IPS-NIHi11 (cell line): ENCODE measurements around the gene ITSN2.
"Not testable (repeated sequence)": the region's sequence is repeated elsewhere in the genome, so short reads cannot be mapped to it uniquely, and the experiment has no call there.

ENCODE experiments used
- DNase-seq: peaks from one replicate; pipeline ENCODE4 v3.0.0; 2012; ENCODE audit warnings: mixed read lengths, low spot score

ITSN2 gene

DNA sequence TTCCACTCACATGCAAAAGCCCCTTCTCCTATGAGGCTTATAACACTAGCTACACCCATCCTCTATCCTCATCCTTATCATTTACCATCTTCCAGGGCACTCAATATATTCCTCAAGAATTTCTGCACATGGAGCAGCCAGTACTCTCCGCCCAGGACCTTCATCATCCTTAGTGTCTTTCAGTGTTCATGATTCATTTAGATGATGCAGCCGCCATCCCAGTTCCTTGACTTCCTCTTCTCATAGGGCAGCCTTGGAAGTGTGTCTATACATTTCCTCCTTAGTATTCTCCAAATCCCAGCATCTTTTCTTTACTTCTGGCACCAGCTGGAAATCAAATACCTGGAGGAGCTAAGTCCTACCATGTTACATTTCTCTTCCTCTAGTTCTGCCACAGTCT lies 3.0 kb upstream of the ITSN2 start:
- no peak for DNase-seq

DNA sequence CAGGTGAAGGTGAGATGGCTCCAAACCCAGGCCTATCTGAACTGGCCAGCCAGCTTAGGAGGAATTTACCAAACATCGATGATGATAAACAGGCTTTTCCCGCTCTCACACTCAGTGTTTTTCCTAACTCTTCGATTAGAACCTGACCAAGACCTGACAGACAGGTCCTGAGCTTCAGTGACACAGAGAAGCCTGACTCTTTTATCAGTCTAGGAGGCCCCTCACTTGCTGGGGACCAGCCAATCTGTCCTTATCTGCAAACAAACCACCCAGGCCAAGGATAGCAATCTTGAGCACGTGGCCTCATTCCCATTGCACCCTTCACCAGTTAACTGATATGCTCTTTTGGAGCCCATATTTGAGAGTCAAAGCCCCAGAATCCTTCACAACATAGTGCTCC lies 1.9 kb upstream of the ITSN2 start:
- DNase-seq, result no peak

DNA sequence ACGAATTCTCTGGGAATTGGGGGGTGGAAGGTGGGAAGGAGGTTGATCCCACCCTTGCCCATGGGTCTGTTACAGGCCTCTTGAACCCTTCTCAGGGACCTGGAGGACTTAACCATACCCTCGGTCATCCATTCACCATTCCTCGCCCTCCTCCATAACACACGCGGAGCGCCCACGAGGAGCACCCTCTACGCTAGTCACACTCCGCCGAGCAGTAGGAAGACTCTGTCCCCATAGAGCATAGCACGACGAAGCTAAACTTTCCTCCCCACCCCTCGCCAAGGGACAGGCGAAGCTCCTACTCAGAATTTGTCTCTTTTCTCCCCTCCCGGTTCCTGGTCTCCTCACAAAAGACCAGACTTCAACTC lies 611 bp upstream of the ITSN2 start:
- DNase-seq, result no peak

DNA sequence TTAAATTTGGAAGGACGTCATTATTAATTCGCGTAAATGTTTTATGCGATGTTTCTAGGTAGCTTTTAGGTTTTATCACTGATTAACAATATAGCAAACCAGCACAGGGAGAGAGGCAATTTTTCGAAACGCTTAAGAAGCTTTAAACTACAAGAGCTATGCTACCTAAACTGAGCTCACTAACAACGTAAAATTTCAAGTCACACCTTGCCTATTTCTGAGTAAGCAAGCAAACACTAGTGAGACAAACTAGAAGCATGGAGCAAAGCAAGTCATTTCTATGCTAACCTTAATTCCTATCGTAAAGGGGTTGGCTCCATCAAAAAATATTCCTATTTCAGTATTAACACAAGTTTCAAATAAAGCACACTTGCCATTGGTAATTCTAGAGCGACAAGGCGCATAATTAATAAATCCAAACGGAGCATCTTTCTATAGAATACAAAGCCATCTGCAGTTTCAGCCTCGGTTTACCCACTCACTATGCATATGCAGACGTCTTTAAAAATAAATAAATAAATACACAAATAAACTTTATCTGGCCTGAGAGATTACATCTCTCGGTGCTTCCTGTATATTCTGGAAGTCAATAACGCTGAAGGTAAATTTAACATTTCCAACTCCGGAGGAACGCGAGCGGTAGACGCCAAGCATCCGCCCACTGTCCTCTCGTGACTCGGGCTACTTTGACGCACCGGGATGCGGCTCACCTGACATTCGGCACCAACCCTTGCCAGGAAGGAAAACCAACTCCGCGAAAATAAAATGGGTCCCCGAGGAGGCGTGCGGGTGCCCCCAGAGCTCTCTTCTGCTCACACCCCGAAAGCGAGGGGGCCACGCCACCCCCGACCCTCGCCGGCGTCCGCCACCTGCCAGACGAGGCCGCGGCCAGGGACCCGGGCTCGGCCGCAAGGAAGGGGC lies 947 bp downstream of the ITSN2 start:
- no peak for DNase-seq

DNA sequence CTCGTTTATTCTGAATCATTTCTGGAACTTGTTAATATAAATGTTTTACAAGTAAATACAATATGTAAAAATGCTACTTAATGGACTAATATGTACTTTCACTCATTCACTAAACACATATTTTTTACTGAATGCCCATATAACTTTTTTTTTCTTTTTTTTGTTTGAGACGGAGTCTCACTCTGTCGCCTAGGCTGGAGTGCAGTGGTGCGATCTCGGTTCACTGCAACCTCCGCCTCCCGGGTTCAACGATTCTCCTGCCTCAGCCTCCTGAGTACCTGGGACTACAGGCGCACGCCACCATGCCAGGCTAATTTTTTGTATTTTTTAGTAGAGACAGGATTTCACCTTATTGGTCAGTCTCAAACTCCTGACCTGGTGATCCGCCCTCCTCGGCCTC lies 2.6 kb downstream of the ITSN2 start:
- not testable (repeated sequence) for DNase-seq

DNA sequence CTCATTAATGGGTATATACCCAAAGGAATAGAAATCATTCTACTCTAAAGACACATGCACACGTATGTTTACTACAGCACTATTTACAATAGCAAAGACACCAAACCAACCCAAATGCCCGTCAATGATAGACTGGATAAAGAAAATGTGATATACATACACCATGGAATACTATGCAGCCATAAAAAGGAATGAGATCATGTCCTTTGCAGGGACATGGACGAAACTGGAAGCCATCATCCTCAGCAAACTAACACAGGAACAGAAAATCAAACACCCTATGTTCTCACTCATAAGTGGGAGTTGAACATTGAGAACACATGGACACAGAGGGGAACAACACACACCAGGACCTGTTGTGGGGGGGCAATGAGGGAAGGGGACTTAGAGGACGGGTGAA lies 3.2 kb downstream of the ITSN2 start:
- DNase-seq, result not testable (repeated sequence)

DNA sequence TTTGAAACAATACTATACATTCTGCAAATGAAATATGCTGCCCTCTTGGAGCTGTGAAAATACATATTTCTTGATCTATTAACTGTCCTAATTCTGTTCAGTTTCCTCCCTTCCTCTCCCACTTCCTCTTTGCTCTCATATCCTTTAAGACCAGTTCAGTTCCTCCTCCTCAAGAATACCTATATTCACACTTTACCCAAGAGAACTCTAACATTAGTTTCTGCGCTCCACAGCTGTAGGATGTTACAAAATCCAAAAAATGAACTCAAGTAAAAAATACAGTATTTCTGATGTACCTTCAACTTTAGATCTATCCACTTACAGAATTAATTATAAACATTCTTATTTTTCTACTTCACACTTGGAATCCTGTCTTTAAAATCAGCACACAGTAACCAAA lies 5.4 kb downstream of the ITSN2 start:
- DNase-seq, result no peak

DNA sequence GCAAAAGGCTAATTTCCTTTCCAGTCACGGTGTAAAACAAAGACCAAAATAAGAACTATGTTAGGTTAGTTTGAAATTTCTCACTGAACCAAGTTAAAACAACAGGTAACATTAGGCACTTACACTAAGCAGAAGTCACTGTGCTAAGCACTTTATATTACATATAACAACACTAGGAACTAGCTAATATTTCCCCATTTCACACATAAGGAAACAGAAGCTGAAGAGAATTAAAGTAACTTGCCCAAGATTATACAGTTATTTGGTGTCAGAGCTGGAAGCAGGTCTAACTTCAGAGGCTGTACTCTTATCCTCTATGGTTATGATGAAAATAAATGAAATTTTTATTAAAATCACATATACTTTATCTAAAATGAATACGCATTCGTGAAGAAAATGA lies 5.9 kb downstream of the ITSN2 start:
- no peak for DNase-seq

DNA sequence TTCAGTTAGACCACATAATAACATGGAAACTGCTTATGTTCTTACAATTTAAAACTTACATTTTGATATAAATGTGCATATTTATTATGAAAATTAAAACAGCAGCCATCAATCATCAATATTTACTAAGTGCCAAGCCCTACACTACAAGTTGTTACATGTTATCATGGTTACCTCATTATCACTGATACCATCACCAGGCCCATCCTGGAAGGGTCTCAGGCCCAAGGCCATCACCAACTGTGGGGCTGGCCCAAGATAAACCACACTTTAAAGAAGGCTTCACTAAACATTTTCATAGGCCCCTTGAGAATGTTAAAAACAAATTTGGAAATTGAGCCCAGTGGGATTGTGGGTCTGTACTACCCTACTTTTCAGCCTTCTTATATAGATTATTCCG lies 6.4 kb downstream of the ITSN2 start:
- no peak for DNase-seq

DNA sequence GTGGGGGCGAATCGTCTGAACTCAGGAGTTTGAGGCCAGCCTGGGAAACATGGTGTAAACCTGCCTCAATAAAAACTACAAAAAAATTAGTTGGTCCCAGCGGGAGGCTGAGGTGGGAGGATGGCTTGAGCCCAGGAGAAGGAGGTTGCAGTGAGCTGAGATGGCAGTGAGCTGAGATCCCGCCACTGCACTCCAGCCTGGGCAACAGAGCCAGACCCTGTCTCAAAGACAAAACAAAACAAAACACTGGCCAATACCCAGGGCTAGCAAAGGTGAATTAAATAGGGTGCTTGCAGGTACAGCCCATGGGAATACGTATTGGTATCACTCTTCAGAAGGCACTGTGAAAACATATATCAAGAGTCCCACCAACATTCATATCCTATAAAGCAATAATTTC lies 7.0 kb downstream of the ITSN2 start:
- no peak for DNase-seq

DNA sequence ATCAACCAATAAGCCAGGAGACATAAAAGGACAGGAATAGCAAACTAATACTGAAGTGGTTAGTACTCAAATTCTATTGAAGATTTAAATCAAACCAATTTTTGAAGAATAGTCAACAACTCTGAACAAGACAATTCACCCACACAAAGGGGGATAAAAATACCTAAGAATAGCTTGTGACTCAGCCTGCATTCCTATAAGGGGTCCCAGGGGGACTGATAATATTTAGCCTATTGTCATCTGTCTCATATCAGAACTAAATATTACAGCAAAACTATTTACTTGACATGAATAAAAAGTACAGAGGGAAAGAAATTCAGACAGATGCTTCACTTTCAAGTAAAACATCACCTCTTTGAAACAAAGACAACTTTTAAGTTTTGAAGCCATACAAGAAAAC lies 7.7 kb downstream of the ITSN2 start:
- no peak for DNase-seq

DNA sequence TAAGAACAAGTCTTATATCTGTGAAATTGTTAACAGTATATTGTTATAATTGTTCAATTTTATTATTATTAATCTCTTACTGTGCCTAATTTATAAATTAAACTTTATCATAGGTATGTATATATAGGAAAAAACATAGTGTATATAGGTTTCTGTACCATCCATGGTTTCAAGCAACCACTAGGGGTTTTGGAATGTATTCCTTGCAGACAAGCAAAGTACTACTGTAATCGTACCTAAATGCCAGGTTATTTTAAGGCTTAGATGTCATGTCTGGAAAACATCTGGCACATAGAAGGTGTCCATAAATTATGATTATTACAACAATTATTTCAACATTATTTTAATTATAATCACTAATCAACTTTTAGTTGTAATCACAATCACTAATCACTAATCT lies 8.4 kb downstream of the ITSN2 start:
- no peak for DNase-seq

DNA sequence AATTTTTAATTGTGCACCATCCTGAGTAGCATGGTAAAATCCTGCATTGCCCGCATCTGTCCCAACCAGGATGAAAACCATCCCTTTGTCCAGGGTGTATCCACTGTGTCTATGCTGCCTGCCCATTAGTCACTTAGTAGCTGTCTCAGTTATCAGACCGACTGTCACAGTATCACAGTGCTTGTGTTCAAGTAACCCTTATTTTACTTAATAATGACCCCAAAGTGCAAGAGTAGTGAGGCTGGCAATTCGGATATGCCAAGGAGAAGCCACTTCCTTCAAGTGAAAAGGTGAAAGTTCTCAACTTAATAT lies 8.8 kb downstream of the ITSN2 start:
- no peak for DNase-seq

DNA sequence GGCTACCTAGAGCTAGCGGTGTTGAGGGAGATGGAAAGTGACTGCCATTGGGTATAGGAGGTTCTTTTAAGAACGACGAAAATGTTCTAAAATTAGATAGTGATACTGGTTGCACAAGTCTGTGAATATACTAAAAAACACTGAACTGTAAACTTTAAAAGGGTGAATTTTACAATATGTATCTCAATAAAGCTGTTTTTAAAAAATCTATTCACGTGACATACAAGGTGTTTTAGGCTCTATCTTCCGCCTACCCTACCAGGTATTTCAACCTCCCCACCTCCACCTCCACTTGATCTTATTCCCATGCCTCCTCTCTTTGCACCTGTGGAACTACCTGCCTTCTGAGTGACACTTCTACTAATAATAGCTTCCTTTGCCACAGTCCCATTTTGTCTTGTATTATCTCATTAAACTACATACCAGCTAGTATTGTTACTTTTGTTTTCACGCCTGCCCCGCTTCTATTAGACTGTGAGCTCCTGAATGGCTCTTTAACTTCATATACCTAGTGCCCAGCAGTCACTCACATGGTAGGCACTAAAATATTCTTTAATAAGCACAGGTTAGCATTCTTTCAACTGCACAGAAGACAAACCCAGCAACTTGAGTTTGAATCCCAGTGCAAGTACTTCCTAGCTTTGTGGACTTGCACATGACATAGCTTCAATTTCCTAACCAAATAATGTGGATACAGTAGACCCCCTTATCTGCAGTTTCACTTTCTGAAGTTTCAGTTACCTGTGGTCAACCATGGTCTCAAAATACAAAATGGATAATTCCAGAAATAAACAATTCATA lies 9.3 kb downstream of the ITSN2 start:
- no peak for DNase-seq

DNA sequence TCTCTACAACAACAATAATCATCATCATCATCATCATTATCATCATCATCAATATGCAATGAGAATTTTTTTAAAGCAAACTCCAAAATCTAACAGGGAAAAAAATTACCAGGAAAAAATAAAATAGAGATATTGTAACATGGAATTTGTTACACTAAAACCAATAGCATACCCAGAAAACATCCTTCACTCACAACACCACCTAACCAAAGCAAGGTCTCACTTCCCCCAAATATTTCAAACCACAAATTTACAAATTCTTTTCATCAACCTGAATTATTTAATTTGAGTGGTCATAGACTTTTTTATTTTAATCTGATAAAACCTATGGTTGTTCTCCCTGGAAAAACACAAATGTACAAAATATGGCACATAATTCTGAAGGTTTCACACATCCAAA lies 11.2 kb downstream of the ITSN2 start:
- no peak for DNase-seq

DNA sequence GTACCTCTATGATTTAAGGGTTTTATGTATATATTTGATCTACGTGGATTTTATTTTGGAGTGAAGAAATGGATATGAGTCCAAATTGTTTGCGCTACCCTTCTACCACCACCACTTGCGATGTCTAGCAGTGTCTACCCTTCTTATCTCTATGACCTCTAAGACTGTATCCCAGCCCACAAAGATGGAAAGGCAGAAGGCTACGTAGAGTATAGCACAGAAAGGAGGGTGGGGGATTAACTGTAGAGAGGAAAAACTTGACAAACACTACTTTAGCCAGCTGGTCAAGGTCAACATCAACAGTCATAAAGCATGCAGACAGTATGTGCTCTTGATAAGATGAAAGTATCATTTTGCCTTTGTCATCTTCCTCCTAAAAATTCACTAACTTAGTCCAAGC lies 14.4 kb downstream of the ITSN2 start:
- no peak for DNase-seq

DNA sequence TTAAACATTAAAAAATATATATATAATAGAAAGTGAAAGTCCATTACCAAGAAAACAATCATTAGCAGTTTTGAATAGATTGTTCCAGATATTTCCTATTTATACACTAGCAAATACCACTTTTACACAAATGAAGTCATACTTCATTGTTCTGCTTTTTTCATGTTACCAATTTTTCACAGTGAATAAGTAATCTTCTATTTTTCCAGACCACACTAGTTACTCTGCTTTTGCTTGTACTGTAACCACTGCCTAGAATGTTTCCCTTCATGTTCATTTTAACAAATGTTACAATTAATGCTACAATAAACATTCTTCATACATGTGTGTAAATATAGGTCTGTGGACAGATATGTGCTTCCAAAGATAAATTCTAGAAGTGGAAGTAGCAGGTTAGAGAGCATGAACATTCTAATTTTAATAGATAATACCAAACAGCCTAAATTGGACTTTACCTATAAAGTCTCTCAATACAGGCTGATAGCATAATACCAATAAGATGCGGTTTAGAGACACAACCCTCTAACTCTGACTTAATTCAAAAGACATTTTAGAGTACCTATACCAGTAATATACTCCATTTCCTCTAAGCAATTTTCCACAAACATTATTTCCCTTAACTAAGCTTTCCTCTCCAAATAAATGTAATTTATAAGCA lies 17.0 kb downstream of the ITSN2 start:
- DNase-seq, result no peak

DNA sequence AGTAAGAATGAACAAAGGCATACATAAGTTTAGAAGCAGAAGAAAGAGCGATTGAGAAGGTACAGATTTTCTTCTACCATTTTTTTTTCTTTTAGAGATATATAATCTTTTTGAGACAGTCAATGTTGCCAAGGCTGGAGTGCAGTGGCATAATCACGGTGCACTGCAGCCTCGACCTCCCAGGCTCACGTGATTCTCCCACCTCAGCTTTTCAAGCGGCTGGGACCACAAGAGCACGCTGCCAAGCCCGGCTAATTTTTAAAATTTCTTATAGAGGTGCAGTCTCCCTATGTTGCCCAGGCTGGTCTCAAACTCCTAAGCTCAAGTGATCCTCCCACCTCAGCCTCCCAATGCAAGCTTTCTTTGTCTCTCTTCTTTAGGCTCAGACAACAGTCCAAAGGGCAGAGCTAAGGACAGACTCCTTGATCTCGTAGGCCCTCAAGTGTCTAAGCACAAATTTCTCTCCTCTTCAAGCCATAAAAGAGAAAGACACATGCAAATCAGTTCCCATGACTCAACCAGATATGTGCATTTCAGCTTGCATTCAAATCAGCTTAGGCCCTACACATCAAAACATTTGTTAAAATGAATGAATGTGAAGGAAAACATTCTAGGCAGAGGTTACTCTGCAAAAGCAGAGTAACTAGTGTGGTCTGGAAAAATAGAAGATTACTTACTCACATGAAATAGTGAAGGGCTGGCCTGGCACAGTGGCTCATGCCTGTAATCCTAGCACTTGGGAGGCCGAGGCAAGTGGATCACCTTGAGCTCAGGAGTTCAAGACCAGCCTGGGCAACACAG lies 18.0 kb downstream of the ITSN2 start:
- DNase-seq, result no peak

DNA sequence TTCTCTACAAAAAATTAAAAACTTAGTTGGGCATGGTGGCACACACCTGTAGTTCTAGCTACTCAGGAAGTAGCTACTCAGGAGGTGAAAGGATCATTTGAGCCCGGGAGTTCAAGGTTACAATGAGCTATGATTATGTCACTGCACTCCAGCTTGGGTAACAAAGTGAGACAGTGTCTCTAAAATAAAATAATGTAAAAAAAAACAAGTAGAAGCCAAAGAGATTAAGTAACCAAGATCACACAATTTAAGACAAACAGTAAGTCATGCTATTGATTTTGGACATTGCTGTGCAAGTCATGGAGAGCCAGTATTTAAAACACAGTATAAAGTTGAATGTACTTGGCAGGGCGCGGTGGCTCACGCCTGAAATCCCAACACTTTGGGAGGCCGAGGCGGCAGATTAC lies 20.5 kb downstream of the ITSN2 start:
- DNase-seq, result no peak

DNA sequence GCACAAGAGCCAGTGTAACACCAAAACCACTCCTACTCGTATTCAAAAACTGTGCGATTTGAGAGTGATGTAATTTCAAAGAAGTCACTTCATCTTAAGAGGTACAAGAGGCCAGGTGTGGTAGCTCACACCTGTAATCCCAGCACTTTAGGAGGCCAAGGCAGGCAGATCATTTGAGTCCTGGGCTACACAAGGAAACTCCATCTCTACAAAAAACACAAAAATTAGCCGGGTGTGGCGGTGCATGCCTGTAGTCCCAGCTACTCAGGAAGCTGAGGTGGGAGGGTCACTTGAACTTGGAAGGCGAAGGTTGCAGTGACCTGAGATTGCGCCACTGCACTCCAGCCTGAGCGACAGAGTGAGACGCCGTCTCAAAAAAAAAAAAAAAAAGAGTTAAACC lies 21.2 kb downstream of the ITSN2 start:
- DNase-seq, result not testable (repeated sequence)

DNA sequence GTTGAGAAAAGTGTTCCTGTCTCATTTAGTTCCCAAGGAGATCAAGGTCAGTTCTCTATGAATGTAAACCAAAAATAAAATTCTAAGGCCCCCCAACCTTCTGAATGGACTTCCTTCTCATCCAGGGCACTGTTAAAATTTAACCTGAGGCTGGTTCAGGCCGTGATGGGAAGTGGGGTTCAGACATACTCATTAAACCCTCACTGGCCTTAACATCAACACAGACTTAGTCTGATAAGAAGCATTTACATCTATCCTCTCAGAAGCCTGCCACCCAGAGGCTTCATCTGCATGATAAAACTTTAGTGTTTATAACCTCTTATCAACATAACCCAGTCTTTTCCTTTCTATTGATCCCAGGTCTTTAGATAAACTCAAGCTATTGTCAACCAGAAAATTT lies 22.4 kb downstream of the ITSN2 start:
- no peak for DNase-seq

DNA sequence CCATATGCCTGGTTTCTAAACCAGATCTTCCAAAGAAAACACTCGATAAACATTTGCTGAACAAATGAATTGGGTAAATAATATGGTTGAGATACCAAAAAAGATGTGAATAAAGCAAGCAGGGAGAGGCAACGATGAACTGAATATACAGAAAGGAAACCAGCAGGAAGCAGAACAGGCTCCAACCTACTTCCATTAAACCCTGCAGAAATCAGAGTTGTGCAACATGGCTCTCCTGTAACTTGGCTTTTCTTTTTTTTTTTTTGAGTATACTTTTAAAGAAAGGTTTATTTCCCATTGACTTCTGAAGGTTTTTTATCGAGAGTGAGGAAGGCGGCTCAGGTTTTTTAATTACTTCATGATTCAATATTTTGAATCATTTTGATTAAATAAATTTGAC lies 23.5 kb downstream of the ITSN2 start:
- no peak for DNase-seq
